HG03108 (cell line): ENCODE results near the gene DST.
"Not testable (repeated sequence)": the region's sequence is repeated elsewhere in the genome, so short reads cannot be mapped to it uniquely, and the experiment has no call there.

Experiments
- ATAC-seq: cut with Tn5 transposase; IDR thresholded peaks from one replicate; pipeline ENCODE4 v1.9.1; 2021; ENCODE audit warnings: moderate library complexity; ENCODE audit not compliant: unreplicated experiment

The DST gene

DNA sequence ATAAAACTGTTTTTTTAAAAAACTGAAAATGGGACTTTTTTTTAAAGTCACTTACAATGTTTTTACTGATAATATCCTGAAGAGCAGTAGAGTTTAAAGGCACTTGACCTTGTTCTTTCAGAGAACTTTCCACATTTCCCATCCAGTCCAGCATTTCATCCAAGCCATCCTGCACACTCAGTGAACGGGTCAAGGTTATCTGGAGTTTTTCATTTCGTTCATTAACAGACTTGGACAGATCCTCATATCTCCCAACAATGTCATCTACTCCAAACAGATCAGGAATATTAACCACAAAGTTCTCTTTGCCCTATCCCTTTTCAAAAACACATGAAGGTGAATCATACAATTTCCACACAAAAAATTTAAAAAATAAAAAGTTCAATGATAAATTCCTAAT lies 69.1 kb downstream of the DST start:
- no peak for ATAC-seq

DNA sequence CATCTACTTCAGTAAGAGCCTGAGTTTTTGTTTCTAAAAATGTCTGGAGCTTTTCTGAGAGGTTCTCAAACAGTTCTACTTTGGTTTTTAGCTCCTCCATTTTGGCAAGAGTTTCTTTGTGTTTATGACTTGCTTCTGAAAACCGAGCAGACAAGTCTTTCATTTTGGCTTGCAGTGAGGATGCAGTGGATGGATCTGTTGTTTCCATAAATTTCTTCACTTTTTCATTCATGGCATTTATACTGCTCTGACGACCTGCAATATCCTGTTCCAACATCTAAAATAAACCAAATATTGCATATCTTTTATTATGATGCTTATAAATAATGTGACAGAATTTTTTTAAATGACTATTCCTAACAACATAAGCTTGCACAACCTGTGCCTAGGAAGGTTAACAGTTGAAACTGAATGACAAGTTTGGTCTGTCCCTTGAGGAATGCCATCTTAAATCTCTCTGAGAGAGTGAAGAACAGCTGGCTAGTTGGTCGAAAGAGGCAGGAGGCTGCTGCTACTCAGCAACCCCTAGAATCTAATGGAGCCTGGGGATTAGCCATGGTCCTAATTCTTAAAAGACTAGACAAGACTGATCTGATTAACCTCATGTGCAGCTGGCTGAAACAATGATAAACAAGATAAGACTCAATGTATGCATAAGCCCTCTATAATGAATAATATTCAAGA lies 69.8 kb downstream of the DST start:
- ATAC-seq: no peak

DNA sequence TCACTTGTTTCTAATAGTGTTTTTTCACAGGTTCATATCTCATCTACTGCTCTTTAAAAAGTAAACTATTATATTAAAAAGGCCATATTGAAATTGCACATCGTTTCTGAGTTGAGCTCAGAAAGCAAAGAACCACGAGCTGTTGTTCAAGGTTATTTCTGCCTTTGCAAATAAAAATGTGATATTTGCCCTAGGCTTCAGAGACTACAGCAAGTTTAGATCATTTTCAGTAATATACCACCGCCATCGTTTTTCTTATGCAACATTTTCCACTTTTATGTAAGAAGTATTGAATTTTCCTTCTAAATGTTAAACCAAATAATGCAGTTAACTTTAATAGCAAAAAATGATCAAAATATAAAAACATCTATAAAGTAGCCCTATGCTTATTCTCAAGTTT lies 71.1 kb downstream of the DST start:
- no peak for ATAC-seq

DNA sequence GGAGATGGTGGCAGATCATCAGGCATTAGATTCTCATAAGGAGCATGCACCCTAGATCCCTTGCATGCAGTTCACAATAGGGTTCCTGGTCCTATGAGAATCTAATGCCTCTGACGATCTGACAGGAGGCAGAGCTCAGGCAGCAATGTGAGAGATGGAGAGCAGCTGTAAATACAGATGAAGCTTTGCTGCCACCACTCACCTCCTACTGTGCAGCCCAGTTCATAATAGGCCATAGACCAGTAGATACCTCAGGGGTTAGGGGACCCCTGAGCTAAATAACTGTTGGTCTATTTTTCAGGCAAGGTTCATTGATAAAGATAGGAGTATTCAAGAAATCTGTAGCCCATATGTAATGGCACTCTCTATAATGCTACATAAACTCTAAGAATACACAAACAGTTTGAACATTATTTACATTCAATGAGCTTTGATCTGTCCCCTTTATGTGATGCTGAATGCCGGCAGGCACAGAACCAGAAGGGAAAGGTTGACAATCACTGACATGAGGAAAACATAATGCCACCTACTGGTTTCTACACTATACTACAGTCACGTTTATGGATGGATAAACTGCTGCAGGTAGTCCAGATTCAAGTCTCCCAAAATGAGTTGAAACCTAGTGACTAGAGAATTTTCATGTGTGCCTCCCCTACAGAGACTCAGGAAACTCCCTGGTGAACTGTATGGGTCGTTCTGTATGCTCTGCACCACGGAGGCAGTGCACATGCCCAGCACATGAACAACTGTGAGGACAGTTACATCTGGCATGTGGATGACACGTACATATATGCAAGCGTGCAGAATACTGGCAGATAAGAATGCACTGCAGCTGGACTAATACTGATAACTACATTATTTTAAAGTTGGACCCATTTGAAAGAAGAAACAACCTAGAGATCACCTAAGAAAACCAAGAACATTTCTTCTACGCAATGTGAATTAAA lies 72.0 kb downstream of the DST start:
- ATAC-seq: peak; percentile 75

DNA sequence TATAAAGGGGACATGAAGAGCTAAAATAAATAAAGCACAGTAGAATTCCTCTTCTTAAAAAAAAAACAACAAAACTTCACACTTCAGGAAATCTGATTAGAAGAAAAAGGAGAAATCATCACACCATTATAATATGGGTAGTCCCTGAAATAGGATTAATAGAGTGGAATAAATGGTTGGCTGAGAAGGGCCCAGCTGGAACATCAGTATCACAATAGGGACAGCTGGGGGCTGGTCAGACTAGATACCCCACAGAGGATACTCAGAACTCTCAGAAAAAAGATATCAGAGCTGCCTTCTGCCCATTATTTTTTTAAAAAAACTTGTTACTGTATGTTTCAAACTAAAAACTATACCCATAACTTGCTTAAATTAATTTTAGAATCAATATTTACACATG lies 75.2 kb downstream of the DST start:
- no peak for ATAC-seq

DNA sequence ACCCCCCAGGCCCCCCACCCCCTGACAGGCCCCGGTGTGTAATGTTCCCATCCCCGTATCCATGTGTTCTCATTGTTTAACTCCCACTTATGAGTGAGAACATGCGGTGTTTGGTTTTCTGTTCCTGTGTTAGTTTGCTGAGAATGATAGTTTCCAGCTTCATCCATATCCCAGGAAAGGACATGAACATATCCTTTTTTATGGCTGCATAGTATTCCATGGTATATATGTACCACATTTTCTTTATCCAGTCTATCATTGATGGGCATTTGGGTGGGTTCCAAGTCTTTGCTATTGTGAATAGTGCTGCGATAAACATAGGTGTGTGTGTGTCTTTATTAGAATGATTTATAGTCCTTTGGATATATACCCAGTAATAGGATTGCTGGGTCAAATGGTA lies 80.0 kb downstream of the DST start:
- not testable (repeated sequence) for ATAC-seq

DNA sequence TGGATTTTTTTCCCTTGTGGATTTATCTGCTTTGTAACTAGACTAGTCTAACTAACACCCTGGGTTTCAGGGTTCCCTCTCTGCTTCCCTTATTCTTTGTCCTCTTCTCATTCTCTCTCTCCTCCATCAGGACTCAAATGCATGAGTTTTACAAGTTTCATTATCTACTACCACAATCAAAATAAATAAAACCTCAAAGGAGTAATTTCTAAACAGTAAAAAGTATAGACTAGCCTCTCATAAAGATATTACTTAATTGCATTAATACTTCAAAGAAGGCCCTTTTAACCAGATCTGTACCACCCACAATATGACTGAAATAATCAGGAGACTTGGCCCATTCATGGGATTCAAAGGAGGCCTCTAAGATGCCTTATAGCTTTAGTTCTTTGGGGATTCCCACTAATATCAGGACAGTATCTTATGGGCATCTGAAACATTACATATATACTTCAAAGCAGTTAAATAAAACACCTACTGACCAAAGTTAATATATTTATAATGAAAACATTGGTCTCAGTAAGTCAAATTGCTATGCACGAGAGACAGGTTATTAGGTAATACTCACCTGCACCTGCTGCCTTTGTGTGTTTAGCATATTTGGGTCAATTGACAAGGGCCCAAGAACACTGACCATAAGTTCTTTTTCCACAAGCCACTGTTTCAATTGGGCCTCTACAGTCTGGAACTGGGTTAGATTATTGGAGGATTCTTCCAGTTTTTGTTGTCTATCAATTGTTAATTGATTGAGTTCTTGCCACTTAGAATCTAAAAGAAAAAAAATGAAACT lies 85.7 kb downstream of the DST start:
- no peak for ATAC-seq

DNA sequence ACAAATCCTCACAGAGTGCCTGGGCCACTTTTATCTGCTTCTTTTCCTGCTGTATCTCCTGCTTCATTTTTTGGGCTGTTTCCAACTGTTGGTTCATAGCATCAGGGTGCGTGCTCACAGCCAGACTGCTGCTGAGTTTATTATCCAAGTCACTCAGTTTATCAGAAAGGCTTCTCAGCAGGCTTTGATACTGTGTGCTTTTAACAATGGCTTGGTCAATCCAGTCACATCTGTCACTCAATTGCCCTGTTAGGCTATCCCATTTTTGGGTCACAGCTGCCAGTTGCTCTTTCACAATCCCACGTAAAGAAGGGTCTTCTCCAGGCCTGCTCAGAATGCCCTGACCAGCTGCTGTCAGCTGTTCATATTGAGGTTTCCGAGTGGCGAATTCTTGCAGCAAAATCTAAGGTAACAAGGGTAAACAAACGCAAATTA lies 87.2 kb downstream of the DST start:
- ATAC-seq: no peak

DNA sequence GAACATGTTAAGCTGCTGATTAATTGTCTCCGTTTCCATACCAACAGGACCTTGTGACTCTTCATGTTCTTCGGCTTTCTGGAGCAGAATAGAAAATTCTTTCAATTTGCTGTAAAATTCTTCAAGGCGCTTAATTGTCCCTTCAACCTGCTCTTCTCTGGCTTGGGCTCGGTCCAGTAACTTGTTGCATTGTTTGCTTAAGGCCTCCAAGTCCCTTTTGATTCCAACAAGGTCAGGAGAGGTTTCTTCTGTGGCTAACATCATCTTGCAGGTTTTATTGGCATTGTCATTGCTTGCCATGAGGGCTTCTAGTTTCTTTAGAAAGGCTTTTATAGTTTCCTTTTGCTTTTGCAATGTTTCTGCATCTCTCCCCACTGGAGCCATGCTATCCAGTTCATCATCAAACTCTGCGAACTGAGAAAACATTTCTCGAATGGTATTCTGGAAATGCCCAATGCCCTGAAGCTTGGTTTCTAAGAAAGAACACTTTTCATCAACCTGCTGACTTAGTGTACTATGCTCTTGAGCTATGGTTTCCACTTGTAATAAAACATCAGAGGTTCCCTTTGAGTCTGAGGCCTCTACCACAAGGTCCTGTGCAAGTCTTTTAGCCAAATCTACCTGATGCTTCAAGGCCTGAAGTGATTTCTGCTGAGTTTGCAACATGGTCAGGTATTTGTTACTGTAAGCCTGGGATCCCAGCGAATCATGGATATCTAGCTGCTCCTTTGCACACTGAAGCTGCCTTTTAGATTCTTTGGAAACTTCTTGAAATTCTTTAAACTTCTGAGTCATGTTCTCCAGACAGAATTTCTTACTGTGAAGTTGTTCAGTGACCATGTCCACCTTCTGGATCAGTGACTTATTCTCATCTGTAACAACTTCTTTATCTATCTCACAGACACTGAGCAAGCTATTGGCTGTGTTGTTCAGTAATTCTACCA lies 90.2 kb downstream of the DST start:
- no peak for ATAC-seq

DNA sequence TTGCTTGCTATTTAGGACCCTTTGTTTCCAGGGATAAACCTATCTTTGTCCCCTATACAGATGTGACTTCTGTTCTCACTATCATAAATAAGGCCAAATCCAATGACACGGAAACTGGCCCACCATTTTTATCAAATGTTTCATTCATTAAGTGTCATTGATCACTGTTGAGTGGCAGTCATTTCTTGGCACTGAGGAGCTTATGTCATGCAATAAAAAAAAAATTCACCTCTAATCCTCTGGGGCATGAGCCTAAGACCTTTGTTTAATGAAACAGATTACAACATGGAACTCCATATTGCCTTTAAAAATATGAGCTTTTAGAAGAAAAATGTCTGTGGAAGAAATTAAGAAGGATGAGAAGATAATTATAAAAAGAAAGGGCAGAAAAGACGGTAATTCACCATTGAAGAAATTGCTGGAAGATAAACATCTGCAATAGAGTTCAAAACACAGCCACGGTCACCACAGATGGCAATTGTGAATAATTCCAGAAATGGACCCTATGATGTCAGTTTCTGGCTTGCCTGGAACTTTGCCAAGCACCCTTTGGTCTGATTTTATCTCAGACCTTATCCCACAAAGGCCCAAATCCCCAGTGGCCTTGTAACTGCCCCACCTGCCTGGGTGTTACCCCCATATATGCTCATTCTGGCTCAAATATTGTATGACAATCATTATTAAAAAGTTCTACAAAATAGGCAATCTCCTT lies 91.1 kb downstream of the DST start:
- ATAC-seq: no peak

DNA sequence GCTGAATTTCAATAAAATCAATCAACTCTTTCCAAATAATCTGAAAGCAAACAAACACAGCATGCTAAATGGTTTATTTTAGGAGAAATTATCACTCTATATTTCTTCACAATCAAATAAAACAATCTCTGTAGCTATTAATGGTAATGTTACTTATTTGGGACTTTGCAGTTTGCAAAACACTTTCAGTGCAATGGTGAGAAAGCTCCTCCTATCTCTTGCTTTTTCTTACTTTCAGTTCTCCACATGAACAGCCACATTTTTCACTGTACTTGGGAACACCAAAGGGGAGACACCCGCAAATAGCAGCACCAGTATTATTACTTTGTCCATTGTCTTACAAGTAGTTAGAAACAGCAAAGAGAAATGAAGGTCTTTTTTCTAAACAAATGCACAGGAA lies 92.4 kb downstream of the DST start:
- no peak for ATAC-seq

DNA sequence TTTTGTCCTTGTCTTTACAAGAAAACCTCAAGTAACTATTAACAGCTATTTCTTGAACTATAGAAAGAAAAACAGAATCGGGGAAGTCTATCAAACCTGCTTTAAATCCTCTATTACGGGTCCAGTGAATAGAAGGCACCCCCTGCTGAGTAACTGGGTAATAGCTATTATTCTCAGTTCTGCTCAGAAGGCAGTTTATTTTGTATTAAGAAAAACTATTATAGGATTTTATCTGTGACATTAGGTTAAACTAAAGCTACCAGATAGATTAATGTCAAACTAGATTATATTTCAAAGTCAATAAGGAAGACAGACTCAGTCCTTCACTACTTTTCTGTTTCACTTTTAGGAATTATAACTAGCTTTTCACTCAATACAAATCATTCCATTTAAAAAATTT lies 93.7 kb downstream of the DST start:
- ATAC-seq: no peak

DNA sequence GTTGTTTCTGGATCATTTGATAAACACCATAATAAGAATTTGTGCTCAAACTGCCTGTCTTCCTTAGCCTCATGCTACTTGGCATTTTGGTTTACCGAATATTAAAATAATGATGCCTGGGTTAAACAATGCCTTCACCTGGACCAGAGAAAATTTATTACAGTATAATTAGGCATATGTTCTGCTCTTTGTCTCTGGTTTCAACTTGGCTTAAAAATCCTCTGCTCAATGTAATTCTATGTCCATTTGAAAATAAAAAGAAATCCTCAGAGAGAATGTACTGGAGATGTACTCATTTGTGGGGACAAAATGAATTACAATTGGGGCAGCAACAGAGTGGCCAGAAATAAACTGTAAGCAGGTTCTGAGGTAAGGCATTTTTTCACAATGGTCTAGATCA lies 95.0 kb downstream of the DST start:
- no peak for ATAC-seq

DNA sequence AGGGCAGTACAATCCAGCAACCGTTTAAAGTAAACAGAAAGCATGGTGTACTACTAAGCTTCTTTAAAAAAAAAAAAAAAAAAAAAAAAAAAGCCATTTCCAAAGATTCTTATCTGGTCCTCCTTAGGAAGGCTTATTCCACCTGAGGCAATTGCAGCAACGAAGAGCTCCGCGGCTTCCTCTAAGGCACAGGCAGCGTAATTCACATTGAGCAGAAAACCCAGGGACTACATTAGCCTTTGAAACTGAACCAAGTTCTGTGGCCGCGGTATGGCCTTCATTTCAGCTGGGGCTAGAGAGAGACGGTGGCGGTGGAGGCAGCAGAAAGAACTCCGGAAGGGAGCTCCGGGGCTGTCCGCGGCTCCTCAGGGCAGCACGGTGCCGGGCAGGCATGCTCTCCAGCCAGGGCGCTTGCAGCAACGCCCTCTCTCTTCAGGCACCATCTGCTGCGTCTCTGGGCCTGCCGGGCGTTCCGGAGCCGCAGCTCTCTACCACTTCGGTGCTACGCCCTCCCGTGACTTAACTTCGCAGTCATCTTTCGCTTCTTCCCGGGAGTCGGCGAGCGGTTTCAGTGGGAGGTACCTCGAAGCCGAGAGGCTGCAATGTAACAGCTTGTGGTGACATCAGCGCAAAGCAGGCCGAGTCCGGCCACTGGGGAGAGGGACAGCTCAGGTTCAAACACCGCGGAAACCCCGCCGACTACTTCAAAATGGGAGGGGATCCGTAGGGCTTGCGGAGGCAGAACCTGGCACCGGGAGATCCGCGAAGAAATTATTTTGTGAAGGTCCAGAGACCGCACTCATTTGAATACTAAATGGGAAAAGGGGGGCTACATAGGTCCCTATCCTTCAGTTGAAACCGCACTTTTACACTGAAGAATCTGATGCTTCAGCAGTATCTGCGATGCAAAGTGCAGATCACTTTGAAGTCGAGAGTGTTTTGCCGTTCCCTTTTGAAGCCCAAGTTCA lies 100.0 kb downstream of the DST start:
- ATAC-seq: peak; percentile 96

DNA sequence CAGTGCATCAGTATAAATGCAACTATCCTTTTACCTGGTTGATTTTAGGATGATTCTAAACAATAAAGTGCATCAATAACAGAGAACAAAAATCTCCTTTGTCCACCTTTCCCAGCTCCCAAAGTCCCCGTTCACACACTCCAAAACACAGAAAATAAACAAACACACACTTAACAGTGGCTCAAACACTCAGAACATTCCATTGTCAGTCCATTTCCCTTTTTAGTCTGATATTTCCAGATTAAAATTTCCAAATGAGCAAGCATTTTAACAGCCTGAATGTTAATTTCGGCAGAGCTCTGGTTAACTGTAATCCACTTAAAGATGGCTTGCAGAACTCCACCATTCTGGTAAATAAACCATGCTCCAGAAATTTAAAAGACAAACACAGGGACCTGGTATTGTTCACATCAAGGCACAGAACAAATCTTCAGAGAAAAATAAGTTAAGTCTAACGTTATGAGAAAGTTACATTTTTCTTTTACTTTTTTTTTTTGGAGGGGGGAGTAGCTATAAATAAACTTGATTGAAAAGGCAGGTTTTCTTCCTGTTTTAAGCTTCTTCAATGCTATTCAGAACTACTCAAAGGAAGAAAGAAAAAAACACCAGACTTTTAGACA lies 100.8 kb downstream of the DST start:
- ATAC-seq: no peak

DNA sequence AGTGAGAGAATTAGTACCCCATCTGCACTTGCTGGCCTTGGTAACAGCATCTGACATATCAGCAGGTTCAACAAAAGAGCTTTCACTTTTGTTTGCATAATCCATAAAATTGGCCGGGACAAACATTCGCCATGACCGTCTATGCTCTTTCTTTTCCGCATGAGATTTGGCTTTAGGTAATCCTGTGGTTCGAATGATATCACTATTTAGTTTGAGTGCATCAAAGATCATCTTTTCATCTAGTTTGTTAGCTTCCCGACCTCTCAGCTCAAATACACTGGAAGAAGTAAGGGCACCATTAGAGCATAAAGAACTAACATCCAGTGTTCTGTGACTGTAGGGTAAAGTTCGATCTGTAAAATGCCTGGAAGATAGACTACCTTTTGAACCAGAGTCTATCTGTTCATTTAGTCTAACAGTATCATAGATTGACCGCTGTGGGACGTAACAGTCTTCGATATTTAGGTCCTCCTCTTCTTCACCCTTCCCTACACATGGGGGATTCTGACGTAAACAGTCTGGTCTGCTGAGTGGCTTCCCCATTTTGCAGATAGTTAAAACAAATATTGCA lies 101.6 kb downstream of the DST start:
- no peak for ATAC-seq

DNA sequence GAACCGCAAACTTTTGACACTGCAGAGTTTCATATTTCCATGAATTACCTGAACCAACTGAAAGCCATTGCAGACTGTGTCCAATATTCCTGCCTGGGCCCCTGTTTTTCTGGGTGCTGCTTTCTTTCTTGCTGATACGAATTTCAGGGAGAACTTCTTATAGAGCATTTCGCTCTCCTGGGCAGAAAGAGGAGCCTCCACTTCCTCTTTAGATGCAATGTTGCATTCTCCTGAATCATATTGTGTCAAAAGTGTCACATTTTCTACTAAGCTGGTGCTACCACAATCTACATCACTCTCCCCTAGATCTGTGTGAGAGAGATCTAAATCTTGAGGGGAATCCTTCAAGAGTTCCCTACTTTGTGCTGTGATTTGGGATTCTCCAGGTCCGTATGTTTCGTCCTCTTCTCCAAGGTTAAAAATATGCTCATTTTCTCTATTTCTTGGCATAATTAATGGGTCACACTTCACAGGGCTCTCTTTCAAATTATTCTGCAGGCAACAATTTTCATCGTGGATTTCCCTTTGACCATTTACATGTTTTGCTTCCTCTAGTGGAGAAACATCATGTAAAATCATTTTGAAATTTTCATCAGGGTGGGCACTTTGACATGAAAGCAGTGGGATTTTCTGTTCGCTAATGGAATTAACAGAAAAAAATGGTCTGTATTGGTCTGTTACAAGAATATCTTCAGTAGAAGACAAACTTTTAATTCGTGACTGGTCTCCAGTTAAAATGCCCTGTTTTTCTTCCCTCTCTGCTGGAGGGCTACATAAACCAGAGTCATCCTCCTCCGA lies 102.3 kb downstream of the DST start:
- ATAC-seq: no peak
